IPS-NIHi7 (cell line): Measurements from ENCODE around the gene PSME3IP1.
"Not testable (repeated sequence)": the region's sequence is repeated elsewhere in the genome, so short reads cannot be mapped to it uniquely, and the experiment has no call there.

ENCODE experiments used
- DNase-seq: peaks from one replicate; pipeline ENCODE4 v3.0.0; 2012; ENCODE audit warnings: mixed read lengths; ENCODE audit errors: extremely low spot score

The PSME3IP1 gene

GRCh38 chr16:57123974-57124674, 61.7 kb downstream of the PSME3IP1 start:
- DNase-seq, result no peak

- no peak for DNase-seq
These were observed 62.4 kb downstream of the PSME3IP1 start for GRCh38 chr16:57123216-57123973.

DNA sequence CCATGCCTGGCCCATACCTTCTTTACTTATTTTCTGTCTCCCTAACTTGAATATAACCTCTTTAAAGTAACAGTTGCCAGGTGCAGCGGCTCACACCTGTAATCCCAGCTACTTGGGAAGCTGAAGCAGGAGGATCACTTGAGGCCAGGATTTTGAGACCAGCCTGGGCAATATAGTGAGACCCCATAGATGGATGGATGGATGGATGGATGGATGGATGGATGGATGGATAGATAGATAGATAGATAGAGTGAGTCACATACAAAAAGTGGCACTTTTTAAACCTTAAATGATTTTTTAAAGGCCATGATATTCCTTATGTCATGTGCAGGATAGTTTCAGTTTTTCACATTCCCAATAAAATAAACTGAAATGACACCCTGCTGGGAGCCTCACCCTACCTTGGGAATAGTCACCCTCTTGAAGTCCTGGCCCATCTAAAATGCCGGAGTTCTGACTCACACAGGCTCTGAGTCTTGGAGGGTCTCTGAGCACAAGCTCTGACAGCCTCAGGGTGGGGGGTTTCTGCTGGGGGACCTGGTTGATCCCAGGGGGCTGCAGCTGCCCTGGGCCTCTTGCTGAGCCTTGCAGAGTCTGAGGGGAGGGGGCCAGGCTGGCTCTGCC, 67.3 kb downstream of the PSME3IP1 start:
- DNase-seq, result no peak

DNA sequence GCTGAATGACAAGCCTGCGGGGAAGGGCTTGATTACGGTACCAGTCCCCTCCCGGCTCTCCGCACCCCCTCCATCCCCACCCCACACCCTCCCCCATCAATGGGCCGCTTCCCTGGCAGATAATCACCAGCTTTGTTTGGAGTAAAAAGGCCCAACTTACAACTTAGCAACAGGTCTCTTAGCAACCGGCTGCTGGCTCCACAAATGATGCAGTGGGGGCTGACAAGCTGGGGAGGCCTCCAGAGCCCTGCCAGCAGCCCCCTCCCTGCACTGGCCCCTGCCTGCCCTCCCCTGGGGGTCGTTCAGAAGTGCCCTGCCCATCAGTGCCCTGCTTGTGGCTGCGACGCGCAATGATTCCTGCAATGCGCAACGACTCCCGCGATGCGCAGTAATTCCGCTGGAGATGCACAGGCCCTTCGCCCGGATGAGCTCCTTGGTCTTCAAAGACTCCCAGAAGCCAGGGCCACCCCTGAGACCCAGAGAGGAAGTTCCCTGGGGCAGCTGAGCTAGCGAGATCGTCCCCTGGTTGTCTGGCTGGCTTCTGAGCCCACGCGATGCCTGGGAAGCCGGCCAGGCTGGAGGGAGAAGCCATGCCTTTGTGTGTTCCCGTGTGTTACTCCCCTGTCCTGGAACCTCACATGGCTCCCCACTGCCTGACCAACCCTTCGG, 70.2 kb downstream of the PSME3IP1 start:
- no peak for DNase-seq

- no peak for DNase-seq
These were observed 70.7 kb downstream of the PSME3IP1 start for GRCh38 chr16:57115168-57115513.

- no peak for DNase-seq
These were observed 72.2 kb downstream of the PSME3IP1 start for GRCh38 chr16:57113664-57114063.

GRCh38 chr16:57113042-57113453, 72.8 kb downstream of the PSME3IP1 start:
- no peak for DNase-seq

DNA sequence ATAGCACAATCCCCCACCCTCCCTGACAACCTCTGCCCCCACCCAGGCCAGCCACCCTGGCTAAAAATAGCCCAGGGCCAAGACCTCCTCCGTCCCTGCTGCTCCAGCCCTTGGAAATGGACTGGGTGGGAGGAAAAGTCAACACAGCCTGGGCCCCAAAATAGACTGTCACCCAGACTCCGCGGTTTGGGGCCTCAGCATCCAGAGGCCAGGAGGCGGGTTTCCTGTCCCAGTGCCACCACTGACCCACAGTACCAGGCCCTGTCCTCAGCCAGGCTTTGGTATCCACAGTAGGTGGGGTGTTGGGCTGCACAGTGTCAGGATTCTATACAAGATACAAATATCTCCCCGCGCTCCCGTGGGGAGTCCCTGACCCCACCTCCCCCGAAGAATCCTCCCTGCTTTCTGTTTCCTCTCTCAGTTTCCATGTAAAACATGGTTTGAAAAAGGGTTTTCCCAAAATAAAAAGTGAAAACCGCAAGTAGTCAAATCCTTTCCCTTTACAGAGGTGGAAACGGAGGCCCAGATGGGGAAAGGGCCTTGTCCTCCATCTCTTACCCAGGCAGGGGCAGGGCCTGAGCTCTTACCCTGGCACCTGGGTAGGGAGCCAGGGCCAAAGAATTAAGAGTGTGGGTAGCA, 73.3 kb downstream of the PSME3IP1 start:
- no peak for DNase-seq

DNA sequence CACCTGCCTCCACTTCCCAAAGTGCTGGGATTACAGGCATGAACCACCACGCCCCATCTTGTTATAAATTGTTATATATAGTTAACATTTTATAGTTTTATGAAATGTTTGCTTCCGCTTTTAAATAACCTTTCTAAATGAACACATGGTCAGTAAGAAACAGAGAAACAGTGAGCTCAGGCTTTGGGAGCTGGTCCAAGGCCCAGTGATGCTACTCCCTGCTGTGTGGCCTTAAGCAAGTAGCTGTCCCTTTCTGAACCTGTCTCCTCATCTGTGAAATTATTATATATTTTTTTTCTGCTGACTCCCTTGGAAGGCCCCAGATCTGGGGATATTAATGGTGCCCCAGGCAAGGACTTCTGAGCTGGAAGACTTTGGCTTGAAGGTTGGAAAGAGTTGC, 74.4 kb downstream of the PSME3IP1 start:
- DNase-seq, result no peak

DNA sequence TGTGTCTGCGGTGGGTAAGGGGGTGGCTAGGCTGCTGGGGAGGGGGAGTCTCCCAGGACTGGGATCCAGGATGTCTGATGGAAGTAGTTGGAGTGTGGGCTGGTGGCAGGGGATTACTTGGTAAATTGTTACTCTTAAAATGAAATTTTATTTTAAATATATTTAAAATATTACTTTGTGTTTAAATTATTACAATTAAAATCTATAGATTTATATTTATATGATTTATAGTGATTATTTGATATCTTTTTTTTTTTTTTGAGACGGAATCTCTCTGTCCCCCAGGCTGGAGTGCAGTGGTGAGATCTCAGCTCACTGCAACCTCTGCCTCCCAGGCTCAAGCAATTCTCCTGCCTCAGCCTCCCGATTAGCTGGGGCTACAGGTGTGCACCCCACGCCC, 74.9 kb downstream of the PSME3IP1 start:
- DNase-seq, result no peak

GRCh38 chr16:57109259-57110105, 76.4 kb downstream of the PSME3IP1 start:
- not testable (repeated sequence) for DNase-seq

- no peak for DNase-seq
These were observed 77.4 kb downstream of the PSME3IP1 start for GRCh38 chr16:57108432-57108831.

GRCh38 chr16:57107321-57107922, 78.4 kb downstream of the PSME3IP1 start:
- no peak for DNase-seq

DNA sequence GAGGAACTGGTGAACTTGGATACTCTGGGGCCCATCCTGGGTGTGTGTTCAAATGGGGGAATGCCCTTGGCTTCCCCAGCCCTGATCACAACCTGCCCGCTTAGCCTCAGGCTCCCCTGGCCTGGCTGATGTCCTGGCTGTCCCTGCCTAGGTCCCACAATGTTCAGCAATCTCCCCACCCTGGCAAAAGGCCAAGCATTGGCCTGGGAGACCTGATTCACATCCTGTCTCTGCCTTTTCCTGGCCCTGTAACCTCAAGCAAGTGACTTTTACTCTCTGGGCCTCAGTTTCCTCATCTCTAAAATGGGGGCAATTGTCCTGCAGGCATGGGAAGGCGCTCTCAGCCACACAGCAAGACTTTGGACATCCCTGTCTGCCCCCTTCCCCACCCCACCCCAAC, 79.1 kb downstream of the PSME3IP1 start:
- DNase-seq, result no peak

DNA sequence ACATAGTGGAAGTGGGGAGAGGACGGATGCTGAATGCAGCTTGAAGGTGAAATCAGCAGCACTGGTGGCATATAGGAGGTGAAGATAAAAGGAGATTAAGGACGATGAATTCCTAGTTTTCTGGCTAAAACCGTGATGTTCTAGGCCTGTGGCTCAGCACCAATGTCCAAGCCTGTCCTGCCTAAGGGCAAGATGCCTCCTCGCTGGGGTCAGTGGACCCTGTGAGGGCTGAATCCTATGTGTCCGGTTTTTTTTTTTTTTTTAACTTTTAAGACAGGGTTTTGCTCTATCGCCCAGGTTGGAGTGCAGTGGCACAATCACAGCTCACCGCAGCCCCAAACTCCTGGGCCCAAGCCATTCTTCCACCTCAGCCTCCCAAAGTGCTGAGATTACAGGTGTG, 80.7 kb downstream of the PSME3IP1 start:
- DNase-seq, result no peak

GRCh38 chr16:57104706-57105105, 81.1 kb downstream of the PSME3IP1 start:
- no peak for DNase-seq

- no peak for DNase-seq
These were observed 82.7 kb downstream of the PSME3IP1 start for GRCh38 chr16:57102888-57103851.
